ENCODE measurements around the gene OCA2. TPM values are rescaled to one million over a fixed set of nuclear protein-coding genes. Genes with fewer than 3 reads are reported as not detected.

OCA2 gene
- polyA plus RNA-seq, 3 donors, result not detected

DNA sequence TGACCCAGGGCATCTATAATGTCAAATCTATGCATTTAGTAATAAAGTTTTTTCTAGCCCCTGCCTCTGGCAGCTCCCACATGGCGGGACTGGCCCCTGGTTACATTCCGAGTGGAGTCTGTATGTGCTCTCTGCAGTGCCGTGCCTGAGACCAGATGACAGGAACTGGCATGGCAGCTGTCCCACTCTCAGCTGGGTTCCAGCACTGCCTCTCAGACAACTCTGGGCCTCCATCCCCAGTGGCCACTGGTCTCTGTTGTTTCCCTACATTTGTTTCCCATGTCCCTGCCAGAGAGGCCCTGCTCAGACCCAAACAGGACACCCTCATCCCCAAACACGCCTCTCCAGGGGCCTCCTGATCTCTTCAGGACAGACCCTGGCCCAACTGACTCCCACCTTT lies 109.3 kb downstream of the OCA2 start:
- 96% methylated on average over 4 of the region's 4 CpGs for WGBS (ENCODE audit: insufficient coverage)
- H3K27ac ChIP-seq (ENCODE audit: low read depth in 1 of 2, low read length in 2 of 2), result no peak overlapping the region
- no peak overlapping the region for H3K4me3 Mint-ChIP-seq

DNA sequence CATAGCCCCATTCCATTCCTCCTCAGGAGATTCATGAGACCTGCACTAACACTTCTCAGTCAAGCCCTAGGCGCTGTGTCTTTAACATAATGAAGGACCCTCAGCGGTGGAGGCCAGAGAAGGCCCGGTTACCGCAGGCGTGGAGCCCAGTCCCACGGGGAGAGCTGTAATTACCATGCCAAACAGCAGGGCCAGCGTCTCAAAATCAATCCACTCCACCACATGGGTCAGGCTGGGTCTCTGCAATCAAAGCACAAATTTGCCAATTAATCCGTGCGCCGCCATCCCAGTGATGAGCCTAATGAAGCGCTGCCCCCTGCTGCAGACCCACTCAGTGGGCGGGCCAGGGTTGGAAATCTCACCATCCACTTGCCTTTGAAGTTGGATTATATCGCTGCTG lies 109.7 kb downstream of the OCA2 start:
- intact Hi-C loops (cut with micrococcal nuclease), result no loop called here
- H3K9me3 Mint-ChIP-seq, result peaks cover 4 to 33% (median 19%) of the 10 kb centered on the region in 7 donors
- no peak for DNase-seq
- Histone ChIP-seq H3K27me3 (ENCODE audit: control insufficient read depth in 2 of 2, insufficient read depth in 2 of 2, low read length in 2 of 2) (no peaks in the 10 kb centered on the region), H3K79me2 (ENCODE audit: insufficient read depth, low read length) (no peaks in the 10 kb centered on the region), H3K4me2 (replicated peaks; ENCODE audit: extremely low read depth, low read length, poor library complexity, severe bottlenecking) (no peak overlapping the region), H3K36me3 (replicated peaks in 1 of 2; ENCODE audit: control insufficient read depth in 1 of 2, insufficient read depth in 2 of 2, low read length in 2 of 2) (no peaks in the 10 kb centered on the region), H2AFZ (ENCODE audit: insufficient read depth, low read depth, low read length, poor library complexity, severe bottlenecking) (no peak overlapping the region), H3K9ac (ENCODE audit: insufficient read depth, low read length, poor library complexity, severe bottlenecking) (no peak overlapping the region), H3K27ac (ENCODE audit: low read depth in 1 of 2, low read length in 2 of 2) (no peak overlapping the region), H4K20me1 (ENCODE audit: insufficient read depth, low read length) (no peaks in the 10 kb centered on the region), H3K4me1 (ENCODE audit: control insufficient read depth in 1 of 2, insufficient read depth in 2 of 2, low read length in 2 of 2) (no peaks in the 10 kb centered on the region), H3K9me3 (replicated peaks in 1 of 2; ENCODE audit: control insufficient read depth in 1 of 2, insufficient read depth in 1 of 2, low read length in 2 of 2) (peaks cover 24 to 42% of the 10 kb centered on the region in 2 donors), H3K4me3 (replicated peaks in 1 of 3; ENCODE audit: low read depth in 2 of 3, low read length in 3 of 3) (no peak overlapping the region)
- no peaks in the 10 kb centered on the region for H3K4me1 Mint-ChIP-seq
- no peak overlapping the region for H3K27ac Mint-ChIP-seq
- peaks cover 0 to 3% (median 1%) of the 10 kb centered on the region in 3 donors for H3K27me3 Mint-ChIP-seq (ENCODE audit: low read depth in 3 of 3)
- TF ChIP-seq CTCF (IDR thresholded peaks at IDR 0.05), result no peak
- 97% methylated on average over 7 of the region's 13 CpGs for WGBS (ENCODE audit: insufficient coverage)
- H3K4me3 Mint-ChIP-seq, result no peak overlapping the region
- H3K36me3 Mint-ChIP-seq, result no peaks in the 10 kb centered on the region

More for the DNA sequence above, 109.3 kb downstream of the OCA2 start:
- Mint-ChIP-seq H3K36me3 (no peaks in the 10 kb centered on the region), H3K27me3 (ENCODE audit: low read depth in 3 of 3) (peaks cover under 1 to 3% (median 1%) of the 10 kb centered on the region in 3 donors), H3K4me1 (no peaks in the 10 kb centered on the region), H3K9me3 (peaks cover 3 to 30% (median 19%) of the 10 kb centered on the region in 7 donors), H3K27ac (no peak overlapping the region)
- H3K4me1 ChIP-seq (ENCODE audit: control insufficient read depth in 1 of 2, insufficient read depth in 2 of 2, low read length in 2 of 2), result no peaks in the 10 kb centered on the region
- TF ChIP-seq CTCF (IDR thresholded peaks at IDR 0.05), result no peak
- H3K9me3 ChIP-seq (replicated peaks in 1 of 2; ENCODE audit: control insufficient read depth in 1 of 2, insufficient read depth in 1 of 2, low read length in 2 of 2), result peaks cover 22 to 41% of the 10 kb centered on the region in 2 donors
- intact Hi-C loops (cut with micrococcal nuclease), result no loop called here
- H3K79me2 ChIP-seq (ENCODE audit: insufficient read depth, low read length), result no peaks in the 10 kb centered on the region
- no peak overlapping the region for H3K4me3 ChIP-seq (replicated peaks in 1 of 3; ENCODE audit: low read depth in 2 of 3, low read length in 3 of 3)
- H3K27me3 ChIP-seq (ENCODE audit: control insufficient read depth in 2 of 2, insufficient read depth in 2 of 2, low read length in 2 of 2), result no peaks in the 10 kb centered on the region
- no peak for DNase-seq
- no peak overlapping the region for H2AFZ ChIP-seq (ENCODE audit: insufficient read depth, low read depth, low read length, poor library complexity, severe bottlenecking)
- no peak overlapping the region for H3K4me2 ChIP-seq (replicated peaks; ENCODE audit: extremely low read depth, low read length, poor library complexity, severe bottlenecking)
- H4K20me1 ChIP-seq (ENCODE audit: insufficient read depth, low read length), result no peaks in the 10 kb centered on the region
- H3K36me3 ChIP-seq (replicated peaks in 1 of 2; ENCODE audit: control insufficient read depth in 1 of 2, insufficient read depth in 2 of 2, low read length in 2 of 2), result no peaks in the 10 kb centered on the region
- H3K9ac ChIP-seq (ENCODE audit: insufficient read depth, low read length, poor library complexity, severe bottlenecking), result no peak overlapping the region
